Hepatic stellate cell (primary cell): ENCODE measurements around the gene PPP2R3C.
"Not testable (repeated sequence)": the region's sequence is repeated elsewhere in the genome, so short reads cannot be mapped to it uniquely, and the experiment has no call there.

ENCODE experiments used
- DNase-seq: peaks from one replicate; pipeline ENCODE4 v3.0.0; 2011; ENCODE audit warnings: low spot score

Gene PPP2R3C

GRCh38 chr14:35124127-35124526, 2.3 kb upstream of the PPP2R3C start:
- DNase-seq = no peak

GRCh38 chr14:35123388-35123703, 1.6 kb upstream of the PPP2R3C start:
- DNase-seq = no peak

GRCh38 chr14:35122696-35123387, 1.1 kb upstream of the PPP2R3C start:
- peak; percentile 54 for DNase-seq

GRCh38 chr14:35121026-35121886, 534 bp downstream of the PPP2R3C start:
- DNase-seq = no peak

- no peak for DNase-seq
These were observed 4.7 kb downstream of the PPP2R3C start for GRCh38 chr14:35117112-35117511.

DNA sequence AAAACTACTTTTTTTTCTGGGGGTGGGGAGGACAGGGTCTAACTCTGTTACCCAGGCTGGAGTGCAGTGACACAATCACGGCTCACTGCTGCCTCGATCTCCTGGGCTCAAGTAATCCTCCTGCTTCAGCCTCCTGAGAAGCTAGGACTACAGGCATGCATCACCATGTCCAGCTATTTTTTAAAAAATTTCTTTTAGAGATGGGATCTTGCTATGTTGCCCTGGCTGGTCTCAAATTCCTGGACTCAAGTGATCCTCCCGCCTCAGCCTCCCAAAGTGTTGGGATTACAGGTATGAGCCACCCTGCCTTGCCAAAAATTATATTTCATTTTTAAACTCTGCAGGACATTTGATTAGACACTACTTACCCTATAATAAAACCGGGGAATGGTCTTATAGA, 5.5 kb downstream of the PPP2R3C start:
- DNase-seq = no peak

GRCh38 chr14:35114036-35114435, 7.8 kb downstream of the PPP2R3C start:
- DNase-seq = peak; percentile 26

DNA sequence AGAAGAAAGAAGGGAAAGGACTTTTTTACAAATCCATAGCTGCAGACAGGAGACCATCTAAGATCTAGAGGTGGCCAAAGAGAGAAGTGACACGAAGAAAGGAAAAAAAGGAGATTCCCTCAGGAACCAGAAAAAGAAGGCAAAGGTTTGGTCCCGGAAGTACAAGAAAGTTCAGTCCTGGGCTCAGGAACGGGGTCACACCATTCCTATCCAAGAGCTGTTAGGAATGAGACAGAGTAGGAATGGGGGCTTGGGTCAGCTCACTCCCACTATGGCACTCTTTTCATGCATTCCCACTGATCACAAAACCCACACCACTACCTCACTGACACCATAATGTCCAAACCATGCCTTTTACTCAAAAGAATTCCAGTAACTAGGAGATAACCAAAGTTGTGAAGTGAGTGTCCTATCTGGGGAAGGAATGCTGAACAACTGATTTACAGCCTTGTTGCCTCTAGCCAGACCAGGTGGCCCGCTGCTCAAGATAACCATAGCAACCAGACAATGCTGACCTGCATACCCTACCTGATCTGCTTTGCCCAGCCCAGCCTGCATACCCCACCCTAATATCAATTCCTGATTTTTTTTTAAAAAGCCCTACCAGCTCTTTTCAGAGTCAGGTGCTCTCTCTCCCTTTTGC, 8.4 kb downstream of the PPP2R3C start:
- DNase-seq = no peak

- no peak for DNase-seq
These were observed 9.1 kb downstream of the PPP2R3C start for GRCh38 chr14:35112641-35113040.

- no peak for DNase-seq
These were observed 13.9 kb downstream of the PPP2R3C start for GRCh38 chr14:35107866-35108265.

GRCh38 chr14:35094645-35095044, 27.1 kb downstream of the PPP2R3C start:
- not testable (repeated sequence) for DNase-seq

DNA sequence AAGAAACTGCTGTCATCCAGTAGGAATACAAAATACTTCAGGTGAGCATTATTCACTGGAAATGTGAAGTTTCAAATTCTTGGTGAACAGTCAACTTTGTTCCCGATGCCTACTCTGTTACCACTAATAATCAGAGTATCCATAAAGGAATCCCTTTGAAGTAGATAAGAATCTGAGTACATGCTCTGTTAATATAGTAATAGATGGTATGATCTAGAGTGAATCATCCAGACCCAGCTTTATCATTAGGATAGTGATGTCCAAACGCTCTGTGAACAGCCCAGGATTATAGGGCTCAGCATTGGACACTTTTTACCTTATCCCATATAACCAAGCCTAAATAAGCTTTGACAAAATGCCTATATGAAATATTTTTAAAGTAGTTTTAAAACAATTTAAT, 33.3 kb downstream of the PPP2R3C start:
- DNase-seq = no peak

- no peak for DNase-seq
These were observed 36.3 kb downstream of the PPP2R3C start for GRCh38 chr14:35085441-35085840.

GRCh38 chr14:35083530-35084150, 38.1 kb downstream of the PPP2R3C start:
- DNase-seq = no peak

GRCh38 chr14:35079742-35080141, 42.0 kb downstream of the PPP2R3C start:
- DNase-seq = no peak

DNA sequence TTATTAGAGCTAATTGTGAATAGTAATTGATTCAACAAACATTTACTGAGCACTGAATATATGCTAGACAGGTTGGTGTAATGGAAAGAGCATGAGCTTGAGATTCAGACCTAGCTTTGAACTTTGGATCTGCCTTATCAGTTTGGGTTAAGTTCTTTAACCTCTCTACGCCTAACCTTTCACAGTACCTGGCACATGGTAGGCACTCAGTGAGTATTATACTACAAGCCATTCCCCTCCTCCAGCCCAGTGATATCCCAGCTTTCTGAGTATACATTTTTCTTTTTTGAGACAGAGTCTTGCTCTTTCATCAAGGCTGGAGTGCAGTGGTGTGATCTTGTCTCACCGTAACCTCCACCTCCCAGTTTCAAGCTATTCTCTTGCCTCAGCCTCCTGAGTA, 43.7 kb downstream of the PPP2R3C start:
- no peak for DNase-seq

GRCh38 chr14:35073486-35073885, 48.3 kb downstream of the PPP2R3C start:
- no peak for DNase-seq

DNA sequence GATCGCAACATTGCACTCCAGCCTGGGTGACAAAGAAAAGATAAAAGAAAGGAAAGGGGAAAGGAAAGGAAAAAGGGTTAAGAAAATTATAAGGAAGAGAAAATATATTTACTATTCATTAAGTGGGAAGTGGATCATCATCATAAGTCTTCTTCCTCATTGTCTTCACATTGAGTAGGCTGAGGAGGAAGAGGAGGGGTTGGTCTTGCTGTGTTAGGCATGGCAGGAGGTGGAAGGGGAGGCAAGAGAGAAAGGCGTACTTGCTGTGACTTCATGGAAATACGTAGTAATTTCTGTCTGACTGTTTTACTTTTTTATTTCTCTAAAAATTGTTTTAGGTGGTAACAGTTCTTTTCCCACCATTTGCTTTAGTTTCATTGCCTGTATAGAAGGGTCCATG, 49.6 kb downstream of the PPP2R3C start:
- no peak for DNase-seq

DNA sequence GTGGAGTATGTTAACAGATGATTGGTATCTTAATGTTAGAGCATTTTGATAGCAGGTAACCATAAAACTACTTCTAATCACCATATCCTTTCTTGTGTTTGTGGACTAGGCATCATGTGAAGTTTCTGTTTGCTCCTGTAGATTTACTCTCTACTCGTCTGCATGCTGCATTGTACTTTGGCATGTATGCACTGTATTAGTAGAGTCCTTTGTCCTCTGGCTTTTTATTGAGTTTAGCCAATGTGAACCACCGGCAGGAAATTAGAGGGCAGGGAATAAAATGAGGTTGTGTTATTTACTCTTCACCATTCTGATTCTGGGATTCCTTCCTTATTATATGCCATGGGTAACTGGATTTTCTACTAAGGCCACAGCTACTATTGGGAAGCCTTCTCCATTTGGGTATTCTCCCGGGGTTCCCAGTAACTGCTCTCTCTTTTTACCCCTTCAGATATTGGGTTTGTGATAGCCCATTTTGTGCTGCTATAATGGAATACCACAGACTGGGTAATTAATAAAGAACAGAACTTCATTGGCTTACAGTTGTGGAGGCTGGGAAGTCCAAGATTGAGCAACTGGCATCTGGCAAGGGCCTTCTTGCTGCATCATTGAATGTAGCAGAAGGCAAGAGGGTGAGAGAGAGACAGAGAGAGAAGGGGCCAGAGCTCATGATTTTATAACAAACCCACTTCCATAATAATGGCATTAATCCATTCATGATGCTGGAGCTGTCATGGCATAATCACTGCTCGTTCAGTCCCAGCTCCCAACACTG, 53.4 kb downstream of the PPP2R3C start:
- DNase-seq = no peak

- not testable (repeated sequence) for DNase-seq
These were observed 56.1 kb downstream of the PPP2R3C start for GRCh38 chr14:35065731-35066130.

DNA sequence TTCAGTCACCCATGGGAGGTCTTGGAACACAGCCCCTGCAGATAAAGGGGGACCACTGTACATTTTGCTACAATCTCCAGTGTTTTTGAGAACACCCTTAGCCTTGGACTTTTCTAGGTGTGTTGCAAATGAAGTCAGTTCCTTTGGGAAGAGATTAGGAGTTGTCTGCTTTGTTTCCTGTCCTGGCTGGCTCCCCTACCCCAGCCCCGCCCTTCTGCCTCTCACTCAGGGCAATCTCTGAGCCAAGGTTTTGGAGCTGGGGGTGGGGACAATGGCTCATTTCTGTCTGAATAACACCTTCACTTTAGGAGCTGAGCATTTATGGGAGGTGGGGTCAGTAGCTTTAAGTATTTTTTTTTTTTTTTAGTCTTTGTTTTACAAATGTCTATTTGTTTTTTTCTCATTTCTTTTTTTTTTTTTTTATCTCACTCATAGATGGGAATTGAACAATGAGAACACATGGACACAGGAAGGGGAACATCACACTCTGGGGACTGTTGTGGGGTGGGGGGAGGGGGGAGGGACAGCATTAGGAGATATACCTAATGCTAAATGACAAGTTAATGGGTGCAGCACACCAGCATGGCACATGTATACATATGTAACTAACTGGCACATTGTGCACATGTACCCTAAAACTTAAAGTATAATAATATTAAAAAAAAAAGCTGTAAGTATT, 60.5 kb downstream of the PPP2R3C start:
- not testable (repeated sequence) for DNase-seq
